Peyer's patch (tissue), 4 donors: ENCODE data around the gene RBM39. TPM values are rescaled to one million over a fixed set of nuclear protein-coding genes. Genes with fewer than 3 reads are reported as not detected.
A peak's percentile ranks its signal among the peaks of the same experiment; 100 is the strongest.
"Not testable (repeated sequence)": the region's sequence is repeated elsewhere in the genome, so short reads cannot be mapped to it uniquely, and the experiment has no call there.

ENCODE experiments used
- DNase-seq, 3 donors: peaks; one replicate each; pipeline ENCODE4 v3.0.0-alpha.2; 2017 to 2019
- H3K27ac ChIP-seq, 4 donors: fragments of 200-600 bp; sonication (generic); one replicate each; pipeline ENCODE4 v1.5.1; 2016 to 2019
- H3K27me3 ChIP-seq, 2 donors: fragments of 200-600 bp; sonication (generic); one replicate each; pipeline ENCODE4 v1.5.1; 2019
- H3K36me3 ChIP-seq, 3 donors: fragments of 200-600 bp; sonication (generic); one replicate each; pipeline ENCODE4 v1.5.1; 2016 to 2019
- H3K4me1 ChIP-seq, 4 donors: fragments of 200-600 bp; sonication (generic); one replicate each; pipeline ENCODE4 v1.5.1; 2016 to 2019
- H3K4me3 ChIP-seq, 4 donors: fragments of 200-600 bp; sonication (generic); 1 replicate in 3 of 4; 2 replicates in 1 of 4; pipeline ENCODE4 v1.5.1; 2016 to 2019; ENCODE audit warnings: mild to moderate bottlenecking in 1 of 4
- H3K9me3 ChIP-seq, 4 donors: fragments of 200-600 bp; sonication (generic); one replicate each; pipeline ENCODE4 v1.5.1; 2016 to 2019; ENCODE audit warnings: mild to moderate bottlenecking in 1 of 4
- POLR2A ChIP-seq, 2 donors: fragments of 450-650 bp; IDR thresholded peaks; one replicate each; pipeline ENCODE4 v1.5.1; 2017; ENCODE audit warnings: antibody characterized with exemption in 2 of 2, mild to moderate bottlenecking in 2 of 2, moderate library complexity in 2 of 2
- total RNA-seq, 4 donors: library from RNA; depleted of rRNA; stranded (reverse); fragments of >200 nt; gene quantifications; one replicate each; pipeline ENCODE4 v1.1.0, GENCODE V29; 2016
- TF ChIP-seq, protein P1 (sequence below), 6 experiments: fragments of 450-650 bp in 4 of 6; fragments of 200-600 bp in 2 of 6; sonication (generic) in 1 of 6; IDR thresholded peaks; one replicate each; pipeline ENCODE4 v1.5.1; 2017 to 2019; ENCODE audit warnings: antibody characterized with exemption in 6 of 6, mild to moderate bottlenecking in 3 of 6, moderate library complexity in 1 of 6

RBM39 gene
- 1,000 to 10,000 TPM in 1 of 4 donors, 100 to 1,000 TPM in 3; 347 to 1,133 (median 466) TPM for total RNA-seq

DNA sequence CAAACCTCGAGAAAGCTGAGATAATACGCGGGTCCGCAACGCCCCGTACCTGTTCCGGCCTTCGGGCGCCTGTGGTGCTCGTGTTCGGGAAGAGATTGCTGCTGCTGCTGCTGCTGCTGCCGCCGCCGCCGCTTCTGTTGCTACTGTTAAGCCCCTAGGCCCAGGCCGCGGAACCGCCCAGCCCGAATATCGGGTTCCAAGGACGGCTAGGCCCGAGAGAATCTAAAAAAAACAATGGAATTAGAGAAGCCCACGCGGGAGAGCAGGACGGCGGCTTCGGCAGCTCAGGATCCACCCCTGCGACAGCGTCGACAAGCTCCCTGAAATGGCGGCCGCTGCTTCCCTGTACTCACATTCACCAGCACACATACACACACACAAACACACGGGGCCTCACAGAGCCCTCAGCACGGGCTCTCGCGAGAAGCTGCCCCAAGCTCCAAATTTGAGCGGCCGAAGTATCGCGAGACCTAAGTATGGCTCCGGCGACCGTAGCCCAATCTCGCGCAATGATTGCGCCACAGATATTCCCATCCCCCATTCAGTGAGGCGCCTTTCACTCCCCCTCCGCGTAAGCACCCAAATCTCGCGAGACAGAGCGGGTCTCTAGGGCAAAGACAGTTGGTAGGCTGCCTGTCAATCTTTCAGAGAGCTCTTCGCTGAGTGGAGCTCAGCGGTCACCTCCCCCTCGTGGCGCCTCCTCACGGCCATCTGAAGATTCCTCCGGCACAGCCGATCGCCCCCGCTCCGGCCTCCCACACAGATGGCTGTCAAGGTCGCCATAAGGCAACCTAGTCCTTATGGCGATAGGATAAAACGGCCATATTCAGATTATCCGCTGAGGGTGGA lies at the start of gene RBM39:
TSS of gene RBM39 (minus strand) at position 369 of the 849 bp plus-strand sequence. CDS start 1,386 bp downstream, outside the sequence.
- peak within 1 kb of the TSS; percentile 96 to 100 (median 97) for H3K27ac ChIP-seq
- no peaks in the 10 kb centered on the region for H3K27me3 ChIP-seq
- peak within 1 kb of the TSS; percentile 67 to 85 (median 76) for H3K4me3 ChIP-seq
- DNase-seq = peak; percentile 99 to 100 (median 100)
- H3K4me1 ChIP-seq = peaks cover 0 to 29% (median 10%) of the 10 kb centered on the region in 4 donors
- TF ChIP-seq POLR2A (IDR thresholded peaks at IDR 0.05) = peak; percentile 92 to 93
- TF ChIP-seq, protein P1, sequence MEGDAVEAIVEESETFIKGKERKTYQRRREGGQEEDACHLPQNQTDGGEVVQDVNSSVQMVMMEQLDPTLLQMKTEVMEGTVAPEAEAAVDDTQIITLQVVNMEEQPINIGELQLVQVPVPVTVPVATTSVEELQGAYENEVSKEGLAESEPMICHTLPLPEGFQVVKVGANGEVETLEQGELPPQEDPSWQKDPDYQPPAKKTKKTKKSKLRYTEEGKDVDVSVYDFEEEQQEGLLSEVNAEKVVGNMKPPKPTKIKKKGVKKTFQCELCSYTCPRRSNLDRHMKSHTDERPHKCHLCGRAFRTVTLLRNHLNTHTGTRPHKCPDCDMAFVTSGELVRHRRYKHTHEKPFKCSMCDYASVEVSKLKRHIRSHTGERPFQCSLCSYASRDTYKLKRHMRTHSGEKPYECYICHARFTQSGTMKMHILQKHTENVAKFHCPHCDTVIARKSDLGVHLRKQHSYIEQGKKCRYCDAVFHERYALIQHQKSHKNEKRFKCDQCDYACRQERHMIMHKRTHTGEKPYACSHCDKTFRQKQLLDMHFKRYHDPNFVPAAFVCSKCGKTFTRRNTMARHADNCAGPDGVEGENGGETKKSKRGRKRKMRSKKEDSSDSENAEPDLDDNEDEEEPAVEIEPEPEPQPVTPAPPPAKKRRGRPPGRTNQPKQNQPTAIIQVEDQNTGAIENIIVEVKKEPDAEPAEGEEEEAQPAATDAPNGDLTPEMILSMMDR (IDR thresholded peaks at IDR 0.05) = peak in 4 of 6 experiments; percentile 47 to 64 (median 52)
- H3K36me3 ChIP-seq = peaks cover 0 to 33% (median 0%) of the 10 kb centered on the region in 3 donors
- no peaks in the 10 kb centered on the region for H3K9me3 ChIP-seq

DNA sequence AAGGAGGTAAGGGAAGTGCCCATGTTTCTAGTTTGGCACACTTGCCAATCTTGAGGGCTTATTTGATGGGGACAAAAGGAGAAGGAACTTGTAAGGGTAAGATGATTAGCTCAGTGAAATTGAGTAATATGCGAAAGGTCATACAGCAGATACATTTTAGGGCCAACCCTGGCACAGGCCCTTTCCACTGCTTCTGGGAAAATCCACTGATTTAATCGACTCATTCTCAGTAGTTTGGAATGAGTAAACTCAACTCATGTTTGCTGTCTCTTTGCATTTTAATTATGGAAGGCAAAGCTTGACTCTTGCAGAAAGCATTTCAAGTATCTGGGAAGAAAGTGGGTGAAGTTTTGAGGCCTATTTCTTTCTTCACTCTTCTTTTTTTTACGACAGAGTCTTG lies 49.8 kb upstream of the RBM39 start:
- no peak for TF ChIP-seq POLR2A (IDR thresholded peaks at IDR 0.05)
- TF ChIP-seq, protein P1 (IDR thresholded peaks at IDR 0.05) = no peak
- no peaks in the 10 kb centered on the region for H3K4me1 ChIP-seq
- no peak overlapping the region for H3K4me3 ChIP-seq
- peak overlapping the region in 1 of 4 donors; percentile 26 for H3K27ac ChIP-seq
- DNase-seq = no peak
- H3K27me3 ChIP-seq = no peaks in the 10 kb centered on the region
- H3K9me3 ChIP-seq = no peaks in the 10 kb centered on the region
- H3K36me3 ChIP-seq = peaks cover 0 to 9% (median 0%) of the 10 kb centered on the region in 3 donors

DNA sequence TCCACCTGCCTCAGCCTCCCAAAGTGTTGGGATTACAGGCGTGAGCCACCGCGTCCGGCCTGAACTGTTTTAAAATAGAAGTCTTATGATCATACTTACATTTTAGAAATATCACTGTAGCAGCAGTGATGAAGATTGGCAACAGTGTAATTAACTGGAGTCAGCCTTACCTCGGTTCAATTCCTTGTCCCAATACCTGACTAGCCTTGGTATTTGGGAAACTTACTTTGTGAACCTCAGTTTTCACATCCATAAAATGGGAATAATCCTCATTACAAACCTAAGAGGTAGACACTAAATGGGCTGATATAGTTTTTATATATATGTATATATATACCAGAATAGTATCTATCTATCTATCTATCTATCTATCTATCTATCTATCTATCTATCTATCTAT lies 49.0 kb upstream of the RBM39 start:
- H3K9me3 ChIP-seq = no peaks in the 10 kb centered on the region
- H3K36me3 ChIP-seq = peaks cover 0 to 9% (median 0%) of the 10 kb centered on the region in 3 donors
- DNase-seq = no peak
- H3K4me1 ChIP-seq = no peaks in the 10 kb centered on the region
- H3K27me3 ChIP-seq = no peaks in the 10 kb centered on the region
- TF ChIP-seq POLR2A (IDR thresholded peaks at IDR 0.05) = no peak
- TF ChIP-seq, protein P1 (IDR thresholded peaks at IDR 0.05) = no peak
- H3K4me3 ChIP-seq = no peak overlapping the region
- H3K27ac ChIP-seq = no peak overlapping the region

DNA sequence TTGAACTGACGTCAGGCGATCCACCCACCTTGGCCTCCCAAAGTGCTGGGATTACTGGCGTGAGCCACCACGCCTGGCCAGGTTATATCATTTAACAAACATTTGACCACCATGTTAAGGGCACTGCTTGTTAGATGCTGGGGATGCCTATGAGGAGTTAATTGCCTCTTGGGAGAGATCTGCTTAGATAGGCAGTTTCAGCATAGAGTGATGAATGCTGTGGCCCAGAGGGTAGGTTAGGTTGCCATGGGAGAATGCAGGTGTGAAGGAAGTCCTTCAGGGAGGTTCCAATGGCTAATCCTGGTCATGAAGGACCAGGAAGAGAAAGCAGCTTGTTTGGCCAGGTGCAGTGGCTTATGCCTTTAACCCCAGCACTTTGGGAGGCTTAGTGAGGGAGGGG lies 46.7 kb upstream of the RBM39 start:
- no peak for DNase-seq
- Histone ChIP-seq H3K27me3 (no peaks in the 10 kb centered on the region), H3K27ac (no peak overlapping the region), H3K4me1 (no peaks in the 10 kb centered on the region), H3K36me3 (peaks cover 0 to 12% (median 0%) of the 10 kb centered on the region in 3 donors), H3K9me3 (no peaks in the 10 kb centered on the region), H3K4me3 (no peak overlapping the region)
- TF ChIP-seq, protein P1 (IDR thresholded peaks at IDR 0.05) = no peak
- no peak for TF ChIP-seq POLR2A (IDR thresholded peaks at IDR 0.05)

DNA sequence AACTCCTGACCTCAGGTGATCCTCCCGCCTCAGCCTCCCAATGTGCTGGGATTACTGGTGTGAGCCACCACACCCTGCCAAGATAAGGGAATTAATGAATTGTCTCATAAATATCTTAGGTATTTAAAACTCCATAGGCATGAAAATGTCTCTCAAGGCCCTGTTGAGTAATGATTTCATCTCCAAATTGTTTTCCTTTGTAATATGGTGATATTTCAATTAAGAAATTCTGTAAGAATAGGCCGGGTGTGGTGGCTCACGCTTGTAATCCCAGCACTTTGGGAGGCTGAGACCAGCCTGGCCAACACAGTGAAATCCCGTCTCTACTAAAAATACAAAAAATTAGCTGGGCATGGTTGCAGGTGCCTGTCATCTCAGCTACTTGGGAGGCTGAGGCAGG lies 43.5 kb upstream of the RBM39 start:
- peaks cover 0 to 22% (median 0%) of the 10 kb centered on the region in 3 donors for H3K36me3 ChIP-seq
- not testable (repeated sequence) for H3K4me1 ChIP-seq, H3K4me3 ChIP-seq, DNase-seq, H3K9me3 ChIP-seq, H3K27ac ChIP-seq, H3K27me3 ChIP-seq

DNA sequence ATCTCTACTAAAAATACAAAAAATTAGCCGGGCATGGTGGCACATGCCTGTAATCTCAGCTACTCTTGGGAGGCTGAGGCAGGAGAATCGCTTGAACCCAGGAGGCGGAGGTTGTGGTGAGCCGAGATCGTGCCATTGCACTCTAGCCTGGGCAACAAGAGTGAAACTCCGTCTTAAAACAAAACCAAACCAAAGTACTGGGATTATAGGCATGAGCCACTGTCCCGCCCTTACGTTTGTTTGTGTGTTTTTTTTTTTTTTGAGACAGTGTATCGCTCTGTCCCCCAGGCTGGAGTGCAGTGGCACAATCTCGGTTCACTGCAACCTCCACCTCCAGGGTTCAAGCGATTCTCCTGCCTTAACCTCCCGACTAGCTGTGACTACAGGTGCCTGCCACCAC lies 41.8 kb upstream of the RBM39 start:
- DNase-seq, H3K27me3 ChIP-seq, H3K9me3 ChIP-seq, H3K4me3 ChIP-seq, H3K27ac ChIP-seq, H3K4me1 ChIP-seq: not testable (repeated sequence)
- peaks cover 0 to 16% (median 0%) of the 10 kb centered on the region in 3 donors for H3K36me3 ChIP-seq
